Tibial artery (tissue), 4 donors: ENCODE results near the gene BIRC6.

ENCODE experiments used
- DNase-seq, 2 donors: peaks; one replicate each; pipeline ENCODE4 v3.0.0-alpha.2; 2019
- H3K27ac ChIP-seq, 2 donors: fragments of 200-600 bp; sonication (generic) in 1 of 2; 1 replicate in 1 of 2; 2 replicates in 1 of 2; pipeline ENCODE4 v1.5.1; 2018 to 2019; ENCODE audit warnings: mild to moderate bottlenecking in 1 of 2
- H3K27me3 ChIP-seq, 2 donors: fragments of 200-600 bp; sonication (generic) in 1 of 2; one replicate each; pipeline versions ENCODE4 v1.5.1 to v1.6.0; 2016 to 2019
- H3K36me3 ChIP-seq, 3 donors: fragments of 200-600 bp; sonication (generic) in 2 of 3; one replicate each; pipeline ENCODE4 v1.5.1; 2016 to 2019; ENCODE audit warnings: mild to moderate bottlenecking in 2 of 3
- H3K4me1 ChIP-seq, 4 donors: fragments of 200-600 bp; sonication (generic) in 2 of 4; 1 replicate in 3 of 4; 2 replicates in 1 of 4; pipeline ENCODE4 v1.5.1; 2016 to 2019
- H3K4me3 ChIP-seq, 2 donors: fragments of 200-600 bp; sonication (generic) in 1 of 2; 1 replicate in 1 of 2; 2 replicates in 1 of 2; pipeline ENCODE4 v1.5.1; 2018 to 2019; ENCODE audit warnings: mild to moderate bottlenecking in 2 of 2
- H3K9me3 ChIP-seq, 3 donors: fragments of 200-600 bp; sonication (generic) in 1 of 3; one replicate each; pipeline ENCODE4 v1.5.1; 2016 to 2019
- CTCF ChIP-seq, 2 experiments: fragments of 200-600 bp in 1 of 2; fragments of 450-650 bp in 1 of 2; IDR thresholded peaks; one replicate each; pipeline ENCODE4 v1.5.1; 2017 to 2019; ENCODE audit warnings: antibody characterized with exemption in 2 of 2, mild to moderate bottlenecking in 1 of 2, moderate library complexity in 1 of 2
- intact Hi-C: fragments of 100-400 bp; cut with DNase I; formaldehyde crosslinking; loops from one replicate; pipeline ENCODE4 v1.15.0; 2023; ENCODE audit warnings: low total_unique reads

BIRC6 gene

GRCh38 chr2:32372519-32373182 lies 15.8 kb downstream of the BIRC6 start:
- peaks cover 0 to 4% (median 0%) of the 10 kb centered on the region in 3 donors for H3K36me3 ChIP-seq
- DNase-seq = no peak
- no peaks in the 10 kb centered on the region for H3K9me3 ChIP-seq
- intact Hi-C loops = no loop called here
- H3K27ac ChIP-seq = no peak overlapping the region
- H3K4me3 ChIP-seq = no peak overlapping the region
- H3K27me3 ChIP-seq = no peaks in the 10 kb centered on the region
- no peak for TF ChIP-seq CTCF (IDR thresholded peaks at IDR 0.05)
- H3K4me1 ChIP-seq = peaks cover 0 to 44% (median 13%) of the 10 kb centered on the region in 4 donors

- no peak for DNase-seq
These were observed 18.5 kb downstream of the BIRC6 start for GRCh38 chr2:32375228-32375892.

GRCh38 chr2:32376756-32377155 lies 19.9 kb downstream of the BIRC6 start:
- H3K4me1 ChIP-seq = peaks cover 0 to 19% (median 11%) of the 10 kb centered on the region in 4 donors
- TF ChIP-seq CTCF (IDR thresholded peaks at IDR 0.05) = no peak
- no peak overlapping the region for H3K27ac ChIP-seq
- H3K36me3 ChIP-seq = peaks cover 3 to 11% (median 5%) of the 10 kb centered on the region in 3 donors
- no peak overlapping the region for H3K4me3 ChIP-seq
- no peaks in the 10 kb centered on the region for H3K9me3 ChIP-seq
- intact Hi-C loops = no loop called here
- no peak for DNase-seq
- no peaks in the 10 kb centered on the region for H3K27me3 ChIP-seq

More at GRCh38 chr2:32375228-32375892, 18.5 kb downstream of the BIRC6 start:
- H3K9me3 ChIP-seq = no peaks in the 10 kb centered on the region
- peaks cover 0 to 30% (median 11%) of the 10 kb centered on the region in 4 donors for H3K4me1 ChIP-seq
- no peaks in the 10 kb centered on the region for H3K27me3 ChIP-seq
- intact Hi-C loops = no loop called here
- H3K36me3 ChIP-seq = peaks cover 0 to 5% (median 0%) of the 10 kb centered on the region in 3 donors
- H3K27ac ChIP-seq = no peak overlapping the region
- no peak for TF ChIP-seq CTCF (IDR thresholded peaks at IDR 0.05)
- H3K4me3 ChIP-seq = no peak overlapping the region

GRCh38 chr2:32377928-32378327 lies 21.1 kb downstream of the BIRC6 start:
- no peak for TF ChIP-seq CTCF (IDR thresholded peaks at IDR 0.05)
- Histone ChIP-seq H3K9me3 (no peaks in the 10 kb centered on the region), H3K4me1 (peaks cover 0 to 19% (median 11%) of the 10 kb centered on the region in 4 donors), H3K27me3 (no peaks in the 10 kb centered on the region), H3K4me3 (no peak overlapping the region), H3K27ac (no peak overlapping the region), H3K36me3 (peaks cover 5 to 20% (median 13%) of the 10 kb centered on the region in 3 donors)
- no peak for DNase-seq
- intact Hi-C loops = no loop called here

GRCh38 chr2:32379352-32379751 lies 22.5 kb downstream of the BIRC6 start:
- TF ChIP-seq CTCF (IDR thresholded peaks at IDR 0.05) = no peak
- peaks cover 0 to 19% (median 11%) of the 10 kb centered on the region in 4 donors for H3K4me1 ChIP-seq
- no peaks in the 10 kb centered on the region for H3K27me3 ChIP-seq
- DNase-seq = no peak
- intact Hi-C loops = no loop called here
- H3K4me3 ChIP-seq = no peak overlapping the region
- H3K9me3 ChIP-seq = no peaks in the 10 kb centered on the region
- no peak overlapping the region for H3K27ac ChIP-seq
- peaks cover 5 to 34% (median 15%) of the 10 kb centered on the region in 3 donors for H3K36me3 ChIP-seq
